Measurements from ENCODE around the gene HOXB8.

HOXB8 gene

GRCh38 chr17:48615047-48615962, at the start of gene HOXB8:
HOXB8 (minus strand) TSS chr17:48615292; CDS start chr17:48614704, 588 bp downstream.
- DNase-seq, result no peak

GRCh38 chr17:48663134-48663924, 48.2 kb upstream of the HOXB8 start:
- DNase-seq, result no peak

- no peak for DNase-seq
Observed at GRCh38 chr17:48655913-48656312, 40.8 kb upstream of the HOXB8 start.

- DNase-seq, result no peak
Observed at GRCh38 chr17:48649741-48650140, 34.6 kb upstream of the HOXB8 start.

- no peak for DNase-seq
Observed at GRCh38 chr17:48647963-48648245, 32.8 kb upstream of the HOXB8 start.

- DNase-seq, result no peak
Observed at GRCh38 chr17:48647103-48647962, 32.2 kb upstream of the HOXB8 start.

- no peak for DNase-seq
Observed at GRCh38 chr17:48646183-48647102, 31.4 kb upstream of the HOXB8 start.

- DNase-seq, result no peak
Observed at GRCh38 chr17:48645639-48646182, 30.6 kb upstream of the HOXB8 start.

GRCh38 chr17:48644910-48645557, 29.9 kb upstream of the HOXB8 start:
- DNase-seq, result no peak

GRCh38 chr17:48644159-48644558, 29.1 kb upstream of the HOXB8 start:
- no peak for DNase-seq

- DNase-seq, result no peak
Observed at GRCh38 chr17:48643697-48644012, 28.6 kb upstream of the HOXB8 start.

GRCh38 chr17:48642843-48643696, 28.0 kb upstream of the HOXB8 start:
- no peak for DNase-seq

GRCh38 chr17:48642059-48642842, 27.2 kb upstream of the HOXB8 start:
- DNase-seq, result no peak

- no peak for DNase-seq
Observed at GRCh38 chr17:48641541-48642058, 26.5 kb upstream of the HOXB8 start.

GRCh38 chr17:48640858-48641180, 25.7 kb upstream of the HOXB8 start:
- DNase-seq, result no peak

GRCh38 chr17:48639982-48640857, 25.1 kb upstream of the HOXB8 start:
- no peak for DNase-seq

- no peak for DNase-seq
Observed at GRCh38 chr17:48639136-48639535, 24.0 kb upstream of the HOXB8 start.

Measured in activated CD4-positive, CD25-positive, alpha-beta regulatory T cell (primary cell).